ENCODE measurements around the gene NDUFB8.

Gene NDUFB8

GRCh38 chr10:100485366-100485765, 44.3 kb downstream of the NDUFB8 start:
- Histone ChIP-seq H3K4me1 (ENCODE audit: control insufficient read depth, insufficient read depth, low read length, poor library complexity, severe bottlenecking) (peaks cover 9% of the 10 kb centered on the region), H3K27ac (ENCODE audit: low read depth, low read length, severe bottlenecking) (no peak overlapping the region), H3K36me3 (ENCODE audit: control insufficient read depth, insufficient read depth, low read length) (no peaks in the 10 kb centered on the region), H3K4me3 (ENCODE audit: extremely low read depth, insufficient read depth, low read length, poor library complexity, severe bottlenecking) (no peak overlapping the region), H3K9me3 (ENCODE audit: control insufficient read depth, low read length) (no peaks in the 10 kb centered on the region)
- 0% methylated on average over 1 of the region's 8 CpGs; no CpG with 5 or more reads in 1 of the 2 experiments for WGBS, 2 experiments (ENCODE audit: insufficient coverage in 2 of 2)

GRCh38 chr10:100483876-100484666, 45.6 kb downstream of the NDUFB8 start:
- no peak overlapping the region for H3K27ac ChIP-seq (ENCODE audit: low read depth, low read length, severe bottlenecking)
- H3K9me3 ChIP-seq (ENCODE audit: control insufficient read depth, low read length): no peaks in the 10 kb centered on the region
- 83 to 88% methylated on average over 3 of the region's 5 CpGs for WGBS, 2 experiments (ENCODE audit: insufficient coverage in 2 of 2)
- no peak overlapping the region for H3K4me3 ChIP-seq (ENCODE audit: extremely low read depth, insufficient read depth, low read length, poor library complexity, severe bottlenecking)
- H3K4me1 ChIP-seq (ENCODE audit: control insufficient read depth, insufficient read depth, low read length, poor library complexity, severe bottlenecking): peaks cover 9% of the 10 kb centered on the region
- H3K36me3 ChIP-seq (ENCODE audit: control insufficient read depth, insufficient read depth, low read length): no peaks in the 10 kb centered on the region

GRCh38 chr10:100482834-100483185, 46.9 kb downstream of the NDUFB8 start:
- WGBS, 2 experiments (ENCODE audit: insufficient coverage in 2 of 2): 46 to 55% methylated on average over 3 to 4 of the region's 5 CpGs
- Histone ChIP-seq H3K27ac (ENCODE audit: low read depth, low read length, severe bottlenecking) (no peak overlapping the region), H3K36me3 (ENCODE audit: control insufficient read depth, insufficient read depth, low read length) (no peaks in the 10 kb centered on the region), H3K9me3 (ENCODE audit: control insufficient read depth, low read length) (no peaks in the 10 kb centered on the region), H3K4me3 (ENCODE audit: extremely low read depth, insufficient read depth, low read length, poor library complexity, severe bottlenecking) (no peak overlapping the region), H3K4me1 (ENCODE audit: control insufficient read depth, insufficient read depth, low read length, poor library complexity, severe bottlenecking) (peaks cover 9% of the 10 kb centered on the region)

- Histone ChIP-seq H3K36me3 (ENCODE audit: control insufficient read depth, insufficient read depth, low read length) (no peaks in the 10 kb centered on the region), H3K4me3 (ENCODE audit: extremely low read depth, insufficient read depth, low read length, poor library complexity, severe bottlenecking) (peak overlapping the region; percentile 25), H3K9me3 (ENCODE audit: control insufficient read depth, low read length) (no peaks in the 10 kb centered on the region), H3K4me1 (ENCODE audit: control insufficient read depth, insufficient read depth, low read length, poor library complexity, severe bottlenecking) (peaks cover 9% of the 10 kb centered on the region), H3K27ac (ENCODE audit: low read depth, low read length, severe bottlenecking) (no peak overlapping the region)
- WGBS, 2 experiments (ENCODE audit: insufficient coverage in 2 of 2): 2 to 5% methylated on average over 36 to 48 of the region's 59 CpGs
Measured at GRCh38 chr10:100482181-100482833, 47.4 kb downstream of the NDUFB8 start.

- H3K27ac ChIP-seq (ENCODE audit: low read depth, low read length, severe bottlenecking): no peak overlapping the region
- H3K36me3 ChIP-seq (ENCODE audit: control insufficient read depth, insufficient read depth, low read length): no peaks in the 10 kb centered on the region
- H3K4me1 ChIP-seq (ENCODE audit: control insufficient read depth, insufficient read depth, low read length, poor library complexity, severe bottlenecking): peaks cover 9% of the 10 kb centered on the region
- H3K4me3 ChIP-seq (ENCODE audit: extremely low read depth, insufficient read depth, low read length, poor library complexity, severe bottlenecking): peak overlapping the region; percentile 25
- no peaks in the 10 kb centered on the region for H3K9me3 ChIP-seq (ENCODE audit: control insufficient read depth, low read length)
- 5 to 6% methylated on average over 10 to 16 of the region's 19 CpGs for WGBS, 2 experiments (ENCODE audit: insufficient coverage in 2 of 2)
Measured at GRCh38 chr10:100481462-100482081, 48.1 kb downstream of the NDUFB8 start.

- Histone ChIP-seq H3K9me3 (ENCODE audit: control insufficient read depth, low read length) (no peaks in the 10 kb centered on the region), H3K4me3 (ENCODE audit: extremely low read depth, insufficient read depth, low read length, poor library complexity, severe bottlenecking) (no peak overlapping the region), H3K36me3 (ENCODE audit: control insufficient read depth, insufficient read depth, low read length) (no peaks in the 10 kb centered on the region), H3K4me1 (ENCODE audit: control insufficient read depth, insufficient read depth, low read length, poor library complexity, severe bottlenecking) (peaks cover 9% of the 10 kb centered on the region), H3K27ac (ENCODE audit: low read depth, low read length, severe bottlenecking) (no peak overlapping the region)
- WGBS, 2 experiments (ENCODE audit: insufficient coverage in 2 of 2): 60 to 63% methylated on average over 2 of the region's 2 CpGs
Measured at GRCh38 chr10:100480002-100480401, 49.7 kb downstream of the NDUFB8 start.

GRCh38 chr10:100479037-100479436, 50.6 kb downstream of the NDUFB8 start:
- 60 to 84% methylated on average over 1 to 3 of the region's 4 CpGs for WGBS, 2 experiments (ENCODE audit: insufficient coverage in 2 of 2)
- H3K36me3 ChIP-seq (ENCODE audit: control insufficient read depth, insufficient read depth, low read length): no peaks in the 10 kb centered on the region
- no peak overlapping the region for H3K4me3 ChIP-seq (ENCODE audit: extremely low read depth, insufficient read depth, low read length, poor library complexity, severe bottlenecking)
- no peak overlapping the region for H3K27ac ChIP-seq (ENCODE audit: low read depth, low read length, severe bottlenecking)
- no peaks in the 10 kb centered on the region for H3K9me3 ChIP-seq (ENCODE audit: control insufficient read depth, low read length)
- peaks cover 9% of the 10 kb centered on the region for H3K4me1 ChIP-seq (ENCODE audit: control insufficient read depth, insufficient read depth, low read length, poor library complexity, severe bottlenecking)

GRCh38 chr10:100477970-100478369, 51.7 kb downstream of the NDUFB8 start:
- H3K4me1 ChIP-seq (ENCODE audit: control insufficient read depth, insufficient read depth, low read length, poor library complexity, severe bottlenecking): peaks cover 9% of the 10 kb centered on the region
- no peaks in the 10 kb centered on the region for H3K36me3 ChIP-seq (ENCODE audit: control insufficient read depth, insufficient read depth, low read length)
- no peaks in the 10 kb centered on the region for H3K9me3 ChIP-seq (ENCODE audit: control insufficient read depth, low read length)
- WGBS, 2 experiments (ENCODE audit: insufficient coverage in 2 of 2): 50 to 74% methylated on average over 1 to 4 of the region's 5 CpGs
- no peak overlapping the region for H3K27ac ChIP-seq (ENCODE audit: low read depth, low read length, severe bottlenecking)
- no peak overlapping the region for H3K4me3 ChIP-seq (ENCODE audit: extremely low read depth, insufficient read depth, low read length, poor library complexity, severe bottlenecking)
